GM15510 (cell line): ENCODE measurements around the gene GPC1.

Experiments used
- POLR2A ChIP-seq: IDR thresholded peaks from 3 replicates; pipeline ENCODE4 v1.6.1; 2011; ENCODE audit warnings: borderline replicate concordance; ENCODE audit not compliant: insufficient read length; ENCODE audit errors: extremely low read depth

GPC1 gene

DNA sequence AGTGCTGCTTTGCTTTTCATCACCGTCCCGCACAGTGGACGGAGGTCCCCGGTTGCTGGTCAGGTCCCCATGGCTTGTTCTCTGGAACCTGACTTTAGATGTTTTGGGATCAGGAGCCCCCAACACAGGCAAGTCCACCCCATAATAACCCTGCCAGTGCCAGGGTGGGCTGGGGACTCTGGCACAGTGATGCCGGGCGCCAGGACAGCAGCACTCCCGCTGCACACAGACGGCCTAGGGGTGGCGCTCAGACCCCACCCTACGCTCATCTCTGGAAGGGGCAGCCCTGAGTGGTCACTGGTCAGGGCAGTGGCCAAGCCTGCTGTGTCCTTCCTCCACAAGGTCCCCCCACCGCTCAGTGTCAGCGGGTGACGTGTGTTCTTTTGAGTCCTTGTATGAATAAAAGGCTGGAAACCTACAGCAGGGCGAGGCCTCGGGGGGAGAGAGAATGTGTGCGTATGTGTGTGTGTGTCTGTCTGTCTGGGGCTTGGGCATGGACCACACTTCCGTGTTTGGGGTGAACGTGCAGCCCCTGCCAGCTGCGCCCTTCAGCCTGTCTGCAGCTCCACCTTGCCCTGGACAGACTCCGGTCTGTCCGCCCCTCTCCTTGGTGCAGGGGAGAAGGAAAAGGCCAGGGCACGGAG, 32.3 kb downstream of the GPC1 start:
- TF ChIP-seq POLR2A = no peak

DNA sequence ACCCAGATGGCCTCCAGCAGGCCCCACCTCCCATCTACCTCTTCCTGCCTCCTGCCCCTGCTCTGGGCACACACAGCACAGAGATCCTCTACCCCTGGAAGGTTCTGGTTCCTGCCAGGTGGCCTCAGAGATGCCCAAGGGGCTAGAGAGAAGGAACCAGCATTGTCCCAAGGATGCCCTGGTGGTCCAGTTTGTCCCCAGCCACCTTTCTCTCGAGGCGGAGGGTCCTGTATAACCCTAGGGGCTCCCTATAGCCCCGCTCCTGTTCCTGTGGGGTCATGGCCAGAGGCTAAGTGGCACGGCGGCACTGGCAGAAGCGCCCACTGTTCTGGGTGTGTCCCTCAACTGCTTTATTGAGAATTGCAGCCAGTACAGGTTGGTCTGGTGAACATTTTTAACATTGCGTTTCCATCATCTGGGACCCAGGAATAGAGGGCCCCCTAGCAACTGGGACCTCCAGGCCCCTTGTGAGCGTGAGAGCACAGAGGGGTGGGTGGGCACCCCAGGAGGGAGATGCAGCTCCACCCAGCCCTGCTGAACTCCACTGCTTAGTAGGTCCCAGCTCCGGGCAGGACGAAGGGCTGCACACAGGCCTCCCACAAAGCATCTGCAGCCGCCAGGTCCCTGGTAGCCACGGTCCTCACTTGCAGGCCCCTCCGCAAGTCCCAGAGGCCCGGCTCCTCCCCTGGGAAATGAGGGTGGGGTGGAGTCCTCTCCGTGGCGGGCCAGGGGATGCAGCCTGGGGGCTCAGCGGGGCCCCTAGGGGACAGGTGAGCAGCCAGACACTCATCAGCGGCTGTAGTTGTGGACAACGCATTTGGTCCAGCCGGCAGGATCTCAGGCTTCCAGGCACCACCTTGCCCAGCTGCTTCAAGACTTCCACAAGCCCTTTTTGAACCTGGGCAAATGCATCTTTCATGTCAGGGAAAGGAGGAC, 33.1 kb downstream of the GPC1 start:
- TF ChIP-seq POLR2A = no peak

DNA sequence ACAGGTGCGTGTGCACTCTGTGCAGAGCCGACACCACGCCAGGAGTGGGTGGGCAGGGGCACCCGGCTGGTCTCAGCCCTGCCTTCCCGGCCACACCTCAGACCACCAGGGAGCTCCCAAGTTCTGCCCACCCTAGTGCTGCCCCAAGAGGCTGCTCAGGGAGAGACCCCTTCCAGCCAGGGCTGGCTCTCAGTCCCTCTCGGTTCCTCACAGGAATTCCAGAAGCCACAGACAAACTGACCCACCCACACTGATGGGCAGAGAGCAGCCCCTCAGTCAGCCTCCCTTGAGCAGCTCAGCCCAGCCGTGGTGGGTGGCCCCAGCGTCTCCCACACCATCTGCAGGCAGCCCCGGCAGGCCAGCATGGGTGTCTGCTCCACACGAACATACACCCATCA, 33.8 kb downstream of the GPC1 start:
- no peak for TF ChIP-seq POLR2A

- TF ChIP-seq POLR2A = no peak
Observed at GRCh38 chr2:240469740-240470139, 34.3 kb downstream of the GPC1 start.

DNA sequence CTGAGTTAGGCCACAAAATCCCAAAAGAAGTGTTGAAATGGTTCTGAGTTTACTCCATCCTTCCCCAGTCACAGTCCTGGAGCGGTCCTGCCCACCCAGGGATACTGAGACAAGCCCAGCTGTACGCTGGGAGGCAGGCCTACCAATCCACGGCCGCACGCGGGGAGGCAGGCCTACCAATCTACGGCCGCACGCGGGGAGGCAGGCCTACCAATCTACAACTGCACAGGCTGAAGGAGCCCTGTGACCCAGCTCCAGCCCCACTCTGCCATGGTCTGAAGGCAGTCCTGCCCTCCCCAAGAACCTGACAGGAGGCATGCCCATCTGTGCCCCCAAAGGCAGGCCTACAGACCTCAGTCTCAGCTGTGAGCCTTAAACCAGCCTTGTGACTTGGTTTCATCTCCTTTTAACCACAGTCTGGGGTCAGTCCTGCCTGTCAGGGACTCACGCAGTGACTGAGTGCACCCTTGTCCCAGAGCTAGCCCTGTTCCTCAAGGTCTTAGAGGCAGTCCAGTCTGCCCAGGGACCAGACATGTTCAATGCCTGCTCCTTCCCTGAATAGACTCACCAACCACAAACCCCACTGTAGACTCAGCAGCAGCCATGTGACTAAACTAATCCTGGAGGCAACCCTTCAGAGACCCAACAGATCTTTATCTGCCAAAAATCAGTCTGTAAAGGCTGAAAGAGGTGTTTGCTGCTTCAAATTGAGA, 36.8 kb downstream of the GPC1 start:
- no peak for TF ChIP-seq POLR2A

DNA sequence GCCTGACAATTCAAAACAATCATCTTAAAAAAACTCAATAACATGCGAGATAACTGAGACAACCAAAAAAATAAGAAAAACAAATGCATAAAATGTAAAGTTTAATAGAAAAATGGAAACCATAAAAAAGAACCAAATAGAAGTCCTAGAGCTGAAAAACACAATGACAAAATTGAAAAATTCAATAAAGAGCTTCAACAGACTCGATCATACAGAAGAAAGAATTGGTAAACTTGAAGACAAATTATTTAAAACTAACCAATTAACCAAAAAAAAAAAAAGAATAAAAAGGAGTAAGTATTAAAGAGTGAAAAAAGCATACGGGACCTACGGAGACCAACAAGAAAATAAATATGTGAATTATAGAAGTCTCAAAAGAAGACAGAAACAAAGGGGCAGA, 37.7 kb downstream of the GPC1 start:
- no peak for TF ChIP-seq POLR2A

- no peak for TF ChIP-seq POLR2A
Observed at GRCh38 chr2:240477916-240478315, 42.5 kb downstream of the GPC1 start.

- TF ChIP-seq POLR2A = no peak
Observed at GRCh38 chr2:240478346-240479110, 43.1 kb downstream of the GPC1 start.

GRCh38 chr2:240479111-240479501, 43.6 kb downstream of the GPC1 start:
- TF ChIP-seq POLR2A = no peak

DNA sequence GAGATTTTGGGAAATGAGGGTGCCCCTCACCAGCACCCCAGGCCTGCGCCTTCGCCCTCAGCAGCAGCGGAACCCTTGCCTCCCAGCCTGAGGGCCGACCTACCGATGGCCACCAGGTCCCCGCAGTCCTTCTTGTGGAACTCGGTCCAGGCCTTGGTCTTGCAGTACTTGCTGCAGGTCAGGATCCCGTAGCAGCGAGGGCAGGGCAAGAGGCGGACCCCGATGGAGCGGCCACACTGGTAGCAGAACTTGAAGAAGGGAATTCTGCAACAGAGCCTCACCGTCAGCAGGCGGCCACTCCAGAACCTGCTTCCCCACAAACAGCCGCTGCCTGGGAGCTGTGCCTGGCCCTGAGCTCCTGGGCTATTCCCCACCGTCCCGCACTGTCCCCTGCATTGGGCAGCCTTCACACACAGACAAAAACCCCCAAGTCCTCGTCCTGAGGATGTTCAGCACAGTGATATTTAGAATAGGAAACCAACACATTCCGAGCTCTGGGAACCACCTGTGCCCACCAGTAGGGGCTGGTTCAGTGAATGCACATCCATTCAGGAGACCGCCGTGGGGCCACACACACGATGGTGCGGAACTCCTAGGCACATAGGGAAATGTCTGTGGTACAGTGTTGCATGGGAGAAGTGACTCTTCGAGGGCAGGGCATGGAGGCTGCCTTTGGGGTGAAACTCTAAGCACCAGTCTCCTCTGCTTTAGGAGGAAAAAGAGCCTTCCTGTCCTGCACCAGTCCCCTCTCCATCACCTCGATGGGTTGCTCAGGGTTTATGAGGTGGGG, 45.6 kb downstream of the GPC1 start:
- TF ChIP-seq POLR2A = no peak

- TF ChIP-seq POLR2A = no peak
Observed at GRCh38 chr2:240481720-240482119, 46.3 kb downstream of the GPC1 start.

DNA sequence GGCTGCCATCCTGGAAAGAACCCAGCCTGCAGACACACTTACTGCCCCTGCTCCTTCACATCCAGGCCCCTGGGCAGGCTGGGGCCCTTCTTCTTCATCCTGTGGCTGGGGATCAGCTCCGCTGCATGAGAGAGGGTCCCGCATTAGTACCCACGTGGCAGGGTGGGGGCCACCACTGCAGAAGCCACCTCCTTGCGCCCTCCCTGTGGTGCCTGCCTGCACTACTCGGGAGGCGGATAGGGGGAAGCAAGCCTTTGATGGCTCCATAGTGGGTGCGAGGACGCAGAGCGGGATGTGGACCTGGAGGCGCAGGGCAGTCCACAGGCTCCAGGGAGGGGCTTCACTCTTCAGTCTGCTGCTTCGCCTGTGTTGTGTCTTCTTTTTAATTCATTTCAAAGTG, 46.7 kb downstream of the GPC1 start:
- TF ChIP-seq POLR2A = no peak

DNA sequence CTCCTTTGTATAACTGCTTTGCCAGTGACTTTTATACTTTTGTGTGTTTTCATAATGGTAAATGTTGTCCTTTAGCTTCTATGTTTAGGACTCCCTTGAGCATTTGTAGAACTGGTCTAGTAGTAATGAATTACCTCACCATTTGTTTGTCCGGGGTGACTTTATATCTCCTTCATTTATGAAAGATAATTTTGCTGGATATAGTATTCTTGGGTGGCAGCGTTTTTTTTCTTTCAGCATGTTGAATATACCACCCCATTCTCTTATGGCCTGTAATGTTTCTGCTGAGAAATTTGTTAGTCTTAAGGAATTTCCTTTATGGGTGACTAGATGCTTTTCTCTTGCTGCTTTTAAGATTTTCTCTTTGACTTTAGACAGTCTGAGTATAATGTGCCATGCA, 56.0 kb downstream of the GPC1 start:
- TF ChIP-seq POLR2A = no peak
